Naive thymus-derived CD8-positive, alpha-beta T cell (primary cell): ENCODE data around the gene MMP14. TPM values are rescaled to one million over a fixed set of nuclear protein-coding genes. Genes with fewer than 3 reads are reported as not detected.
"Not testable (repeated sequence)": the region's sequence is repeated elsewhere in the genome, so short reads cannot be mapped to it uniquely, and the experiment has no call there.

Experiments used
- ATAC-seq, 2 donors: fragments of 150-1000 bp; cut with Tn5 transposase in 1 of 2; sonication (Bioruptor Pico), chemical (Tn5 transposase) in 1 of 2; 1 replicate in 1 of 2; 2 replicates in 1 of 2; pipeline ENCODE4 v1.10.0; 2021; ENCODE audit warnings: mild to moderate bottlenecking in 2 of 2, moderate library complexity in 2 of 2
- POLR2A ChIA-PET: fragments of 350-600 bp; sonication (Branson Sonifier 250); formaldehyde crosslinking; loops from one replicate; lab custom pipeline; 2021; ENCODE audit warnings: antibody characterized with exemption; lab: Charles Lee
- DNase-seq, 10 donors: peaks; one replicate each; pipeline versions ENCODE4 v3.0.0 to v3.0.0-alpha.2; 2020 to 2022
- H3K27ac Mint-ChIP-seq, 10 donors: one replicate each; pipeline ENCODE4 v1.8.0; 2020 to 2022; ENCODE audit warnings: mild to moderate bottlenecking in 10 of 10, mixed read lengths in 10 of 10, moderate library complexity in 4 of 10, inconsistent platforms in 1 of 10
- H3K27me3 Mint-ChIP-seq, 5 donors: one replicate each; pipeline ENCODE4 v1.8.0; 2021 to 2022; ENCODE audit warnings: mixed read lengths in 5 of 5
- H3K36me3 Mint-ChIP-seq, 3 donors: one replicate each; pipeline ENCODE4 v1.8.0; 2020 to 2022; ENCODE audit warnings: mixed read lengths in 3 of 3, mild to moderate bottlenecking in 2 of 3, inconsistent platforms in 1 of 3
- H3K4me1 Mint-ChIP-seq, 4 donors: one replicate each; pipeline ENCODE4 v1.8.0; 2021 to 2022; ENCODE audit warnings: mixed read lengths in 4 of 4
- H3K4me3 Mint-ChIP-seq, 10 donors: one replicate each; pipeline ENCODE4 v1.8.0; 2020 to 2022; ENCODE audit warnings: mild to moderate bottlenecking in 10 of 10, mixed read lengths in 10 of 10, moderate library complexity in 6 of 10, inconsistent platforms in 1 of 10
- H3K9me3 Mint-ChIP-seq, 9 donors: one replicate each; pipeline ENCODE4 v1.8.0; 2020 to 2022; ENCODE audit warnings: mixed read lengths in 9 of 9, mild to moderate bottlenecking in 3 of 9, inconsistent platforms in 1 of 9, moderate library complexity in 1 of 9
- polyA plus RNA-seq, 3 donors: library from polyadenylated mRNA; unstranded; fragments of 300-500 nt; fragmentation: Illumina TruSeq; gene quantifications; one replicate each; pipeline ENCODE4 v1.2.3, GENCODE V29; 2021
- total RNA-seq, 8 experiments: library from RNA in 2 of 8; stranded (reverse) in 2 of 8; gene quantifications; one replicate each; pipeline ENCODE4 v1.2.3 and lab custom pipeline; 2021 to 2026

The MMP14 gene
- total and polyA plus RNA-seq, 5 experiments from 2014 or later: 2.5 to 3.3 TPM; not detected in 3

DNA sequence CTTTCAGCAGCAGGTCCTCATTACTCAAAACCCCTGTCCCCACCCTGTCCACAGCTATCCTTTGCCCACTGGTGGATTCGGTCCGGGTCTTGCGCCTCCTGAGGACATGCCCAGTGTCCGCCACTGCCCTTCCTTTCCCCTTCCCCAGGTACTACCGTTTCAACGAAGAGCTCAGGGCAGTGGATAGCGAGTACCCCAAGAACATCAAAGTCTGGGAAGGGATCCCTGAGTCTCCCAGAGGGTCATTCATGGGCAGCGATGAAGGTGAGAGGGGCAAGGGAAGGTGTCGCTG is 8.7 kb downstream of the MMP14 start:
- no peak overlapping the region for H3K4me3 Mint-ChIP-seq

DNA sequence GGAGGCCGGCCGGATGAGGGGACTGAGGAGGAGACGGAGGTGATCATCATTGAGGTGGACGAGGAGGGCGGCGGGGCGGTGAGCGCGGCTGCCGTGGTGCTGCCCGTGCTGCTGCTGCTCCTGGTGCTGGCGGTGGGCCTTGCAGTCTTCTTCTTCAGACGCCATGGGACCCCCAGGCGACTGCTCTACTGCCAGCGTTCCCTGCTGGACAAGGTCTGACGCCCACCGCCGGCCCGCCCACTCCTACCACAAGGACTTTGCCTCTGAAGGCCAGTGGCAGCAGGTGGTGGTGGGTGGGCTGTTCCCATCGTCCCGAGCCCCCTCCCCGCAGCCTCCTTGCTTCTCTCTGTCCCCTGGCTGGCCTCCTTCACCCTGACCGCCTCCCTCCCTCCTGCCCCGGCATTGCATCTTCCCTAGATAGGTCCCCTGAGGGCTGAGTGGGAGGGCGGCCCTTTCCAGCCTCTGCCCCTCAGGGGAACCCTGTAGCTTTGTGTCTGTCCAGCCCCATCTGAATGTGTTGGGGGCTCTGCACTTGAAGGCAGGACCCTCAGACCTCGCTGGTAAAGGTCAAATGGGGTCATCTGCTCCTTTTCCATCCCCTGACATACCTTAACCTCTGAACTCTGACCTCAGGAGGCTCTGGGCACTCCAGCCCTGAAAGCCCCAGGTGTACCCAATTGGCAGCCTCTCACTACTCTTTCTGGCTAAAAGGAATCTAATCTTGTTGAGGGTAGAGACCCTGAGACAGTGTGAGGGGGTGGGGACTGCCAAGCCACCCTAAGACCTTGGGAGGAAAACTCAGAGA is 9.6 kb downstream of the MMP14 start:
- no peaks in the 10 kb centered on the region for H3K4me1 Mint-ChIP-seq
- no peak overlapping the region for H3K4me3 Mint-ChIP-seq
- POLR2A ChIA-PET: interaction anchor here (1.6 kb wide), 1 partner anchor 11 kb away, joined by 6 read pairs; no protein-coding TSS in a partner anchor
- peaks cover 6 to 60% (median 26%) of the 10 kb centered on the region in 5 donors for H3K27me3 Mint-ChIP-seq
- DNase-seq (no peak), ATAC-seq (no peak)
- no peak overlapping the region for H3K27ac Mint-ChIP-seq
- no peaks in the 10 kb centered on the region for H3K9me3 Mint-ChIP-seq
- H3K36me3 Mint-ChIP-seq: no peaks in the 10 kb centered on the region

More for the DNA sequence above, 8.7 kb downstream of the MMP14 start:
- peaks cover 6 to 60% (median 26%) of the 10 kb centered on the region in 5 donors for H3K27me3 Mint-ChIP-seq
- H3K27ac Mint-ChIP-seq: peak overlapping the region in 1 of 10 donors; percentile 11
- POLR2A ChIA-PET: interaction anchor here (0.7 to 1.6 kb wide), 2 partner anchors 8 to 10 kb away, joined by 4 to 6 read pairs; no protein-coding TSS in a partner anchor
- ATAC-seq: no peak
- no peaks in the 10 kb centered on the region for H3K9me3 Mint-ChIP-seq
- no peaks in the 10 kb centered on the region for H3K36me3 Mint-ChIP-seq
- H3K4me1 Mint-ChIP-seq: no peaks in the 10 kb centered on the region
- DNase-seq: no peak

DNA sequence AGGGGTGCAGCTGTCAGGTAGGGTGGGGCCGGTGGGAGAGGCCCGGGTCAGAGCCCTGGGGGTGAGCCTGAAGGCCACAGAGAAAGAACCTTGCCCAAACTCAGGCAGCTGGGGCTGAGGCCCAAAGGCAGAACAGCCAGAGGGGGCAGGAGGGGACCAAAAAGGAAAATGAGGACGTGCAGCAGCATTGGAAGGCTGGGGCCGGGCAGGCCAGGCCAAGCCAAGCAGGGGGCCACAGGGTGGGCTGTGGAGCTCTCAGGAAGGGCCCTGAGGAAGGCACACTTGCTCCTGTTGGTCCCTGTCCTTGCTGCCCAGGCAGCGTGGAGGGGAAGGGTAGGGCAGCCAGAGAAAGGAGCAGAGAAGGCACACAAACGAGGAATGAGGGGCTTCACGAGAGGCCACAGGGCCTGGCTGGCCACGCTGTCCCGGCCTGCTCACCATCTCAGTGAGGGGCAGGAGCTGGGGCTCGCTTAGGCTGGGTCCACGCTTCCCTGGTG is 10.5 kb downstream of the MMP14 start:
- no peak for DNase-seq
- Mint-ChIP-seq H3K36me3 (no peaks in the 10 kb centered on the region), H3K27me3 (peaks cover 4 to 60% (median 22%) of the 10 kb centered on the region in 5 donors), H3K27ac (no peak overlapping the region), H3K9me3 (no peaks in the 10 kb centered on the region), H3K4me1 (no peaks in the 10 kb centered on the region), H3K4me3 (no peak overlapping the region)
- POLR2A ChIA-PET: no interaction called here
- no peak for ATAC-seq

DNA sequence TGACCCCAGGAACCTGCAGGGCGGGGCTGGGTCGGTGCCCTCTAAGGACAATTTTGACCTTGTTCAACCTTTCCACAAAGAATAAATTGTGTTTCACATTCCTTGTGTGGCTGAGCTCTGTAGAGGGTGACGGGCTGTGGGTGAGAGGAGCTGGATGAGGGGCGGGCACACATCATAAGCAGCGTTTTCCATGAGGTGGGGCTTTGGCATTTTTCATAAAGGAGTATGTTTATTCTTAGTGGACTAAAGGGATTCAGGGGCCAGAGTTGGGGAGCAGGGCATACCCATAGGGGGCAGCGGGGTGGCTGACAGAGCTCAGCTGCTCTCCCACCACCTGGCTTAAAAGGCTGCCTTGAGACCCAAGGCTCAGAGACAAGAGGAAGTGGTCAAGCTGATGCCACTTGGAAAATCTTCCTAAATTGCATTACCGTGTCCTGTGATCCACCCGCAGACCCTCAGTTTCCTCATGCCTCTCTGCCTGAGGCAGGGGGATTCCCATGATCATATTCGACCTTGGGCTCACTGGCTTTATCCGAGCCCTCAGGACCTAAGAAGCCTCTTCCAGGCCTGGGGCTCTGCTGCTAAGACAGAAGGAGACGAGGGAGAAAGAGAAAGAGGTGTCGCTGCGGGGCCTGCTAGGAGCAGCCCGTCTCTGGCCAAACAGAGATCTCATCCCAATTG is 11.4 kb downstream of the MMP14 start:
- DNase-seq (no peak), ATAC-seq (no peak)
- H3K36me3 Mint-ChIP-seq: no peaks in the 10 kb centered on the region
- POLR2A ChIA-PET: interaction anchor here (0.6 to 2.0 kb wide), 3 partner anchors 19 to 279 kb away, joined by 3 to 7 read pairs (median 3); no protein-coding TSS in a partner anchor
- H3K4me3 Mint-ChIP-seq: no peak overlapping the region
- H3K27ac Mint-ChIP-seq: no peak overlapping the region
- H3K4me1 Mint-ChIP-seq: peaks cover 0 to 2% (median 1%) of the 10 kb centered on the region in 4 donors
- H3K9me3 Mint-ChIP-seq: no peaks in the 10 kb centered on the region
- peaks cover 4 to 60% (median 22%) of the 10 kb centered on the region in 5 donors for H3K27me3 Mint-ChIP-seq

DNA sequence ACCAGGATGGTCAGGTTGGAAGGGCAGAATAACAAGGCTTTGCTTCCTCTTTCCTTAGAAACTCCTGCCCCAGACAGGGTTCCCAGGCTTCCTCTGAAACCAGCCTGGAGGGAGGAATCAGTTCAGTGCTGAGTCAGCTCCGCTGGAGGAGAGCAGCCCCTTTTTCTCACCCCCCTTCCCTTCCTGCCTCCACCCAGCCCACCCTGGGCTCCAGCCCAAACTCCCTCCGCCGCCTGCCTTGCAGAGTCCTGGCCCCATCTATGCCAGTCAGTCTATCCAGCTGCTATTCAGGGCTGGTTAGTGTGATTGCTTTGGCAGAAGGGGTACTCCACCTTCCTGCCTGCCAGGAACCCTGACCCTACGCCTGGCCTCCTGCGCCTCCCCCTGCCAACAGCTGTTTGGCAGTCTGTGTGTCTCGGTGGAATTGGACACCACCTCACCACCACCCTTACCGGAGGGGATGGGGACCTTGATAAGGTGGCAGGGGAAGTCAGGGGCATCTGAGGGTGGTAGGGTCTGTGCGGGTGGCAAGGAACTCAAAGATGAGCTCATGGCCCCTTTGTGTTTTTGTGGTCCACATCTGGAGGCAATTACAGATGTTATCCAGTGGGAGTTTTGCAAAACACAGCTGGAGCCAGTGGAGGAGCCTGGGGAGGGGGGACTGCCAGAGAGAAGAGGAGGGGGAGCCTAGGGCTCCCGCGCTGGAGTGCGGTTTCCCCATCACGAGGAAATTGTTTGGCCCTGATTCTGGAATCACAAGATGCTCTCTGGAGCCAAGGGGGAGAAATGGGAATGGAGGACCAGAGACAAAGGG is 12.2 kb downstream of the MMP14 start:
- H3K9me3 Mint-ChIP-seq: no peaks in the 10 kb centered on the region
- H3K27ac Mint-ChIP-seq: peak overlapping the region in 1 of 10 donors; percentile 40
- no peaks in the 10 kb centered on the region for H3K36me3 Mint-ChIP-seq
- peaks cover 4 to 54% (median 18%) of the 10 kb centered on the region in 5 donors for H3K27me3 Mint-ChIP-seq
- no peak overlapping the region for H3K4me3 Mint-ChIP-seq
- DNase-seq (no peak), ATAC-seq (no peak)
- H3K4me1 Mint-ChIP-seq: peaks cover 4 to 8% (median 6%) of the 10 kb centered on the region in 4 donors
- POLR2A ChIA-PET: interaction anchor here (0.6 to 5.0 kb wide), 5 partner anchors 18 to 280 kb away, joined by 3 to 30 read pairs (median 3); no protein-coding TSS in a partner anchor

DNA sequence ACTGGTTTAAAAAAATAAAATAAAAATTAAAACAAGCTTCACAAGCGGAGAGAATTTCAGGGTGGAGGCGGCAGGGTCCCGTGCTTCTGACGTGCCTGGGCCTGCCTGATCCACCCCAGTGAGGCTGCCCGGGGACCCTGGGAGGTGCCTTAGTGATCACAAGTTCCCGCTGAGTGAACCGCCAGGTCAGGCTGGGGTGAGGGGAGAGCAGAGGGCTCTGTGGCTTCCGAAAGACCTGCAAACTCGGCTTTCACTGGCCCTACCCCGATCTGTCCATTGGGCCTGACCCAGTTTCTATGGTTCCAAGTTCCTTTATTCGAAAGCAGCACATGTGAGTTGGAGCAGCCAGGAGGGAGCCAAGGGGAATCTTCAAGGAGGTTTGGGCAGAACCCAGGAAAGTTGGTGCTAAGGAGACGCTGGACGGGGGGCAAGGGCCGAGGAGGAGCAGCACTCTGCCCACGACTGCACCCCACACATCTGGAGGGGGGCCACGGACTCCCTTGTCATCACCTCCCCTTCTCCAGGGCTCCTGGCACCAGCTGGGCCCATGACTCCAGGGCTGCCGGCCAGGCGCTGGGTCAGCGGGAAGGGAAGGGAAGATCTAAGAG is 12.9 kb downstream of the MMP14 start:
- Mint-ChIP-seq H3K4me3 (no peak overlapping the region), H3K9me3 (no peaks in the 10 kb centered on the region), H3K36me3 (no peaks in the 10 kb centered on the region), H3K4me1 (peaks cover 4 to 10% (median 6%) of the 10 kb centered on the region in 4 donors), H3K27me3 (peaks cover 4 to 48% (median 17%) of the 10 kb centered on the region in 5 donors), H3K27ac (no peak overlapping the region)
- POLR2A ChIA-PET: interaction anchor here (1.0 to 5.0 kb wide), 4 partner anchors 19 to 279 kb away, joined by 3 to 30 read pairs (median 5); no protein-coding TSS in a partner anchor
- DNase-seq (no peak), ATAC-seq (no peak)

DNA sequence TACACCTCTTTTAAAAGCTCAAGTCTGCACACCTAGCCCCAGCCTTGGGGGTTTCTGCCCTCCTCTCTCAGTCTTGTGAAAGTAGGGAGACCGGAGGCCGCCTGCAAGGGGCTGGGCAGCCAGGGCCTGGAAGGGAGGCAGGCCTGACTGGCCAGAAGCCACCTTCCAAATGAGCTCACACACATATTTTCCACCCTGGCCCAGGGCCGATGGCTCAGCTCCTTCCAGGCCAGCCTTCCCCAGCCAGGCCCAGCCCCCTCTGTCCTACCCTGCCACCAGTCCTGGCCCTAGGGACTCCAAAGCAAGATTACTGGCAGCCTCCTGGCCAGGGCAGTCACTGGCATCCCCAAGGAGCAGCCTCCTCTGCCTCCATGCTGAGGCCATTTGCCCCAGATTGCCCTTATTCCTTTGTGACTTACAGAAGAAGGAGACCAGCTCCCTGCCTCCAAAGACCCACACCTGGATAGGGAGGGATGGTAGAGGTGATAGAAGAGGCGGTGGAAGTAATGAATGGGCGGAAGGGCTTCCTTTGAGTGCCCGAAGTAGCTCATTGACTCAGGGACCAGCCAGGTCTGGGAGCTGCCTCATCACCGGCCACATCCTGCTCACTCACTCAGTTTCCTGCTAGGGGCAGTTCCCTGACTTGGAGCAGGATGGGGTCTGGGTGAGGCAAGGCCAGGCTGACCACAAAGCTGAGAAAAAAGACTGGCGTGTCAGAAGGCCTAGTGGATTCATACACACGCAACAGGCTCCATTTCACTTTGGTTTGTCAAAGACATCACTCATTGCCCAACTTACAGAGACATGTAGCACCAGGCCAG is 14.8 kb downstream of the MMP14 start:
- POLR2A ChIA-PET: interaction anchor here (0.6 to 5.0 kb wide), 6 partner anchors 9 to 57 kb away, joined by 3 to 30 read pairs (median 3); no protein-coding TSS in a partner anchor
- Mint-ChIP-seq H3K4me1 (peaks cover 6 to 13% (median 8%) of the 10 kb centered on the region in 4 donors), H3K27me3 (peaks cover 6 to 36% (median 14%) of the 10 kb centered on the region in 5 donors), H3K9me3 (no peaks in the 10 kb centered on the region), H3K4me3 (no peak overlapping the region), H3K36me3 (no peaks in the 10 kb centered on the region), H3K27ac (no peak overlapping the region)
- ATAC-seq: no peak
- no peak for DNase-seq

DNA sequence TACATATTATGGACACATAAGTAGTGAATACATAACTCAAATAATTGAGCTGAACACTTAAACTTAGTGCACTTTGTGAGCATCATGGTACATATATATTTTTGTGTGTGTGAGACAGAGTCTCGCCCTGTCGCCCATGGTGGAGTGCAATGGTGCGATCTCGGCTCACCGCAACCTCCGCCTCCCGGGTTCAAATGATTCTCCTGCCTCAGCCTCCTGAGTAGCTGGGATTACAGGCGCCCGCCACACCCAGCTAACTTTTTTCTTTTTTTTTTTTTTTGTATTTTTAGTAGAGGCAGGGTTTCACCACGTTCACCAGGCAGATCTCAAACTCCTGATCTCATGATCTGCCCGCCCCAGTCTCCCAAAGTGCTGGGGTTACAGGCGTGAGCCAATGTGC is 15.8 kb downstream of the MMP14 start:
- DNase-seq, H3K9me3 Mint-ChIP-seq, ATAC-seq, H3K4me3 Mint-ChIP-seq, H3K27ac Mint-ChIP-seq, H3K36me3 Mint-ChIP-seq: not testable (repeated sequence)
- POLR2A ChIA-PET: interaction anchor here (0.6 to 5.0 kb wide), 5 partner anchors 14 to 282 kb away, joined by 3 to 30 read pairs (median 4); no protein-coding TSS in a partner anchor
- Mint-ChIP-seq H3K27me3 (peaks cover 6 to 32% (median 10%) of the 10 kb centered on the region in 5 donors), H3K4me1 (peaks cover 8 to 17% (median 9%) of the 10 kb centered on the region in 4 donors)

DNA sequence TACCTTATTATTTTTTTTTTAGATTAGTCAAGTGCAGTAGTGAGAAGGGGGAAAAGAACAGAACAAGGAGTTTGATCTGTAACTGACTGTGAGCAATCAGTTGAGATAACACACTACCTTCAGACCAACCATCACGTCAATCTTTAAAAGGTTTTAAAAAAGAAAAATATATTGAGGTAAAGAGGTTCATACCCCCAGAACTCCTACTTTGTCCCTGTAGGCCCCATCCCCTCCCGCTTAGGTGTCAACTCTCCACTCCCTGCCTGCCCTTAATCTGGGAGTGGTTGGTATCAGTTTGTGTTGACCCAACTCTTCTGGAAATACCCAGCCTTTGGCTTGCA is 16.2 kb downstream of the MMP14 start:
- Mint-ChIP-seq H3K9me3 (no peaks in the 10 kb centered on the region), H3K36me3 (no peaks in the 10 kb centered on the region), H3K27me3 (peaks cover 7 to 29% (median 10%) of the 10 kb centered on the region in 5 donors), H3K4me1 (peaks cover 8 to 20% (median 11%) of the 10 kb centered on the region in 4 donors), H3K27ac (peak overlapping the region in 4 of 10 donors; percentile 53 to 86 (median 80)), H3K4me3 (peak overlapping the region in 1 of 10 donors; percentile 86)
- POLR2A ChIA-PET: interaction anchor here (0.6 to 5.0 kb wide), 7 partner anchors 13 to 296 kb away, joined by 4 to 30 read pairs (median 6); partner anchors contain the start of gene LRP10
- DNase-seq (no peak), ATAC-seq (no peak)

DNA sequence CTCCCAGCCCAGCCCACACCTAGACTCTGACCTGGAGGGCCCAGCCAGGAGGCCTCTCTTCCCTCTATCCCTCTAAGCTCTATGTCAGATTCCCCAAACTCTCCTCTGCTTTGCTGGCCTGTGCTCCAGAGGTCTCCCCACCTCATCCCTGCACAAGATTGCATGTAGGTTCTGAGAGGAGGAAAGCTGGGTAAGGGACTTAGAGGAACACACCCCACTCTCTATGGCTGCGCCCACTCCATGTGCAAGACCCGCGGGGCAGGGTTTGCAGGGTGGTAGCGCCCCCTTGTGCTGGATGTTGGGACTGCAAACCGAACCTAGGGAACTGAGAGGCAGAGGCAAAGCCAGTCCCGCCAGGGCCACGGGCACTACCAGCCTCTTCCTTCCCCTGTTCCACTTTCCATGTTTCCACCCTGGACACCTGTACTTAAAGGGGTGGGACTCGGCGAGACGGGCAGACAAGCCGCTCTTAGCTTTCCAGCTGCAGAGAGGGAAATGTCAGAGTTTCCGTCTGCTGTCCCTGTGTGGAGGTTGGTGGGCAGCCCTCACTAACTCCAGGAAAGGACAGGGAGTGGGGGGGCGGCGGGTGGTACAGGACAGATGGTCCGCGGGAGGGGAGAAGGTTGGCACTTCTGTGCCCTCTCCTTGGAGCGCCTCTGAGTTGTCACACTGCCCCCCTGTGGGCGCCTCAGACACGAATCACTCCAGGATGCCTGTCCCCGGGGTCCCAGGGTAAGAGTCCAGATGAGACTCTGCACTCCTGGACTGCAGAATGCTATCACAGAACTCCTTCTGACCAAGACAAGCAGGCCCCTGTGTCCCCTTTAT is 16.8 kb downstream of the MMP14 start:
- peak overlapping the region in 9 of 10 donors; percentile 48 to 86 (median 77) for H3K27ac Mint-ChIP-seq
- POLR2A ChIA-PET: interaction anchor here (0.6 to 5.0 kb wide), 9 partner anchors 13 to 296 kb away, joined by 4 to 30 read pairs (median 5); partner anchors contain the start of gene LRP10
- peaks cover 8 to 26% (median 14%) of the 10 kb centered on the region in 4 donors for H3K4me1 Mint-ChIP-seq
- H3K4me3 Mint-ChIP-seq: peak overlapping the region; percentile 76 to 91 (median 85)
- no peaks in the 10 kb centered on the region for H3K9me3 Mint-ChIP-seq
- DNase-seq: peak; percentile 80 to 97 (median 88)
- ATAC-seq: peak; percentile 93 to 94
- H3K27me3 Mint-ChIP-seq: peaks cover 7 to 23% (median 10%) of the 10 kb centered on the region in 5 donors
- H3K36me3 Mint-ChIP-seq: no peaks in the 10 kb centered on the region
